Ovary (tissue), 9 donors: ENCODE measurements around the gene DCHS2. TPM values are rescaled to one million over a fixed set of nuclear protein-coding genes. Genes with fewer than 3 reads are reported as not detected.

Source experiments
- DNase-seq, 5 donors: peaks; one replicate each; pipeline ENCODE4 v3.0.0-alpha.2; 2019 to 2020
- H3K27ac ChIP-seq, 2 donors: fragments of 200-600 bp; one replicate each; pipeline versions ENCODE4 v1.5.1 to v1.8.0; 2019 to 2022
- H3K27me3 ChIP-seq: fragments of 200-600 bp; one replicate; pipeline ENCODE4 v1.8.0; 2022
- H3K36me3 ChIP-seq: fragments of 200-600 bp; sonication (generic); one replicate; pipeline ENCODE4 v1.5.1; 2019
- H3K4me1 ChIP-seq: one replicate; pipeline ENCODE4 v1.8.1; 2013; ENCODE audit warnings: mild to moderate bottlenecking, moderate library complexity; ENCODE audit not compliant: insufficient read depth
- H3K4me3 ChIP-seq: fragments of 200-600 bp; sonication (generic); one replicate; pipeline ENCODE4 v1.5.1; 2017
- H3K9me3 ChIP-seq, 2 donors: fragments of 200-600 bp in 1 of 2; sonication (generic) in 1 of 2; one replicate each; pipeline versions ENCODE4 v1.5.1 to v1.8.1; 2013 to 2019; ENCODE audit warnings: mild to moderate bottlenecking in 1 of 2, moderate library complexity in 1 of 2
- EP300 ChIP-seq: sonication (generic); formaldehyde crosslinking; IDR thresholded peaks from one replicate; pipeline ENCODE4 v1.6.1; 2017; ENCODE audit warnings: antibody characterized with exemption
- POLR2A ChIP-seq: fragments of 450-650 bp; IDR thresholded peaks from one replicate; pipeline ENCODE4 v1.6.1; 2017; ENCODE audit warnings: antibody characterized with exemption, mild to moderate bottlenecking, moderate library complexity
- WGBS, 3 donors: extraction: QIAGEN DNeasy Blood & Tissue Kit in 1 of 3; methylation state at CpG; one replicate each; pipeline versions ENCODE4 v1.1.5 to v1.1.7; 2013 to 2017; 5-methylcytosine and 5-hydroxymethylcytosine counted together
- intact Hi-C, 4 donors: fragments of 100-400 bp; cut with DNase I; formaldehyde crosslinking; loops; one replicate each; pipeline versions ENCODE4 v1.11.0 to v1.15.1; 2022 to 2023
- polyA plus RNA-seq, 2 donors: library from polyadenylated mRNA; stranded (reverse); fragments of 200-250 nt in 1 of 2; fragments of 350-450 nt in 1 of 2; fragmentation: Illumina TruSeq in 1 of 2; extraction: RNeasy Lipid Tissue Mini Kit (QIAGEN cat#74804) in 1 of 2; gene quantifications; one replicate each; pipeline ENCODE4 v1.2.3, GENCODE V29; 2013 to 2014
- total RNA-seq, 7 donors: library from RNA; depleted of rRNA in 2 of 7; stranded (reverse); fragments of >200 nt in 2 of 7; fragmentation: NEBNext Ultra II Directional in 3 of 7; extraction: Animal tissue kit (Norgen Biotek cat#: 25700) in 3 of 7; gene quantifications; one replicate each; pipeline versions ENCODE4 v1.1.0 to v1.2.4, GENCODE V29; 2016 to 2023
- TF ChIP-seq, protein P1 (sequence below), 3 donors: fragments of 450-650 bp in 2 of 3; fragments of 200-600 bp in 1 of 3; IDR thresholded peaks; one replicate each; pipeline versions ENCODE4 v1.5.1 to v1.8.0; 2016 to 2022; ENCODE audit warnings: antibody characterized with exemption in 3 of 3, mild to moderate bottlenecking in 1 of 3
- donor health status: DM: no; HTN: no; CAD: no; lungs with moderate emphysema.
- donor health status: DM: no; HTN: no; CAD: no.
- donor health status: Bipolar disorder and iron deficiency.
- donor health status: DM: yes; HTN: yes; CAD: no.
- donor health status: DM: no; HTN: no; CAD: no.
- donor health status: DM: yes; HTN: yes; CAD: no.

DCHS2 gene
- total and polyA plus RNA-seq, 9 donors: 0.68 to 8.7 (median 2.6) TPM

DNA sequence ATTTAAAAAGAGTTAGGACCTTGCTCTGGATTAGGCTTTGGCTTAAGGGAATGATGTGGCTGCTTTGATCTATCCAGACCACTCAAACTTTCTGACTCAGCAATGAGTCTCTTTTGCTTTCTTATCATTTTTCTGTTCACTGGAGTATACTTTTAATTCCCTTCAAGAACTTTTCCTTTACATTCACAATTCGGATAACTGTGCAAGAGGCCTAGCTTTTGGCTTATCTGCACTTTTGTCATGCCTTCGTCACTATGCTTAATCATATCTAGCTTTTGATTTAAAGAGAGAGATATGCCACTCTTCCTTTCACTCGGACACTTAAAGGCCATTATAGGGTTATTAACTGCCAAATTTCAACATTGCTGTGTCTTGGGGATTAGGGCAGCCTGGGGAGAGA lies 147.9 kb downstream of the DCHS2 start:
- WGBS, 3 donors: 71 to 77% (median 74%) methylated on average over 3 of the region's 3 CpGs
- Histone ChIP-seq H3K4me3 (no peak overlapping the region), H3K9me3 (no peaks in the 10 kb centered on the region), H3K27ac (no peak overlapping the region), H3K27me3 (no peaks in the 10 kb centered on the region), H3K4me1 (no peaks in the 10 kb centered on the region), H3K36me3 (no peaks in the 10 kb centered on the region)
- intact Hi-C loops: no loop called here
- DNase-seq: no peak
- no peak for TF ChIP-seq EP300
- TF ChIP-seq POLR2A: no peak
- TF ChIP-seq, protein P1, sequence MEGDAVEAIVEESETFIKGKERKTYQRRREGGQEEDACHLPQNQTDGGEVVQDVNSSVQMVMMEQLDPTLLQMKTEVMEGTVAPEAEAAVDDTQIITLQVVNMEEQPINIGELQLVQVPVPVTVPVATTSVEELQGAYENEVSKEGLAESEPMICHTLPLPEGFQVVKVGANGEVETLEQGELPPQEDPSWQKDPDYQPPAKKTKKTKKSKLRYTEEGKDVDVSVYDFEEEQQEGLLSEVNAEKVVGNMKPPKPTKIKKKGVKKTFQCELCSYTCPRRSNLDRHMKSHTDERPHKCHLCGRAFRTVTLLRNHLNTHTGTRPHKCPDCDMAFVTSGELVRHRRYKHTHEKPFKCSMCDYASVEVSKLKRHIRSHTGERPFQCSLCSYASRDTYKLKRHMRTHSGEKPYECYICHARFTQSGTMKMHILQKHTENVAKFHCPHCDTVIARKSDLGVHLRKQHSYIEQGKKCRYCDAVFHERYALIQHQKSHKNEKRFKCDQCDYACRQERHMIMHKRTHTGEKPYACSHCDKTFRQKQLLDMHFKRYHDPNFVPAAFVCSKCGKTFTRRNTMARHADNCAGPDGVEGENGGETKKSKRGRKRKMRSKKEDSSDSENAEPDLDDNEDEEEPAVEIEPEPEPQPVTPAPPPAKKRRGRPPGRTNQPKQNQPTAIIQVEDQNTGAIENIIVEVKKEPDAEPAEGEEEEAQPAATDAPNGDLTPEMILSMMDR (IDR thresholded peaks at IDR 0.05): no peak

GRCh38 chr4:154341448-154341847 lies 150.2 kb downstream of the DCHS2 start:
- intact Hi-C loops: no loop called here
- H3K9me3 ChIP-seq: no peaks in the 10 kb centered on the region
- TF ChIP-seq POLR2A: no peak
- TF ChIP-seq EP300: no peak
- TF ChIP-seq, protein P1 (IDR thresholded peaks at IDR 0.05): no peak
- no peak overlapping the region for H3K27ac ChIP-seq
- no peak for DNase-seq
- H3K27me3 ChIP-seq: no peaks in the 10 kb centered on the region
- no peak overlapping the region for H3K4me3 ChIP-seq
- H3K36me3 ChIP-seq: no peaks in the 10 kb centered on the region
- no peaks in the 10 kb centered on the region for H3K4me1 ChIP-seq
- 96 to 98% (median 97%) methylated on average over 3 of the region's 3 CpGs for WGBS, 3 donors

- WGBS, 3 donors: 95 to 99% (median 96%) methylated on average over 2 of the region's 2 CpGs
- no peaks in the 10 kb centered on the region for H3K27me3 ChIP-seq
- DNase-seq: no peak
- H3K9me3 ChIP-seq: no peaks in the 10 kb centered on the region
- H3K4me3 ChIP-seq: no peak overlapping the region
- TF ChIP-seq EP300 (no peak), POLR2A (no peak)
- TF ChIP-seq, protein P1 (IDR thresholded peaks at IDR 0.05): no peak
- no peaks in the 10 kb centered on the region for H3K36me3 ChIP-seq
- no peaks in the 10 kb centered on the region for H3K4me1 ChIP-seq
- intact Hi-C loops: loop anchor here in 1 of 4 donors (10.0 kb wide), 1 partner anchor 159 kb away; the partner anchor contains the start of gene DCHS2
- H3K27ac ChIP-seq: no peak overlapping the region
Measured at GRCh38 chr4:154335588-154335987, 156.0 kb downstream of the DCHS2 start.

DNA sequence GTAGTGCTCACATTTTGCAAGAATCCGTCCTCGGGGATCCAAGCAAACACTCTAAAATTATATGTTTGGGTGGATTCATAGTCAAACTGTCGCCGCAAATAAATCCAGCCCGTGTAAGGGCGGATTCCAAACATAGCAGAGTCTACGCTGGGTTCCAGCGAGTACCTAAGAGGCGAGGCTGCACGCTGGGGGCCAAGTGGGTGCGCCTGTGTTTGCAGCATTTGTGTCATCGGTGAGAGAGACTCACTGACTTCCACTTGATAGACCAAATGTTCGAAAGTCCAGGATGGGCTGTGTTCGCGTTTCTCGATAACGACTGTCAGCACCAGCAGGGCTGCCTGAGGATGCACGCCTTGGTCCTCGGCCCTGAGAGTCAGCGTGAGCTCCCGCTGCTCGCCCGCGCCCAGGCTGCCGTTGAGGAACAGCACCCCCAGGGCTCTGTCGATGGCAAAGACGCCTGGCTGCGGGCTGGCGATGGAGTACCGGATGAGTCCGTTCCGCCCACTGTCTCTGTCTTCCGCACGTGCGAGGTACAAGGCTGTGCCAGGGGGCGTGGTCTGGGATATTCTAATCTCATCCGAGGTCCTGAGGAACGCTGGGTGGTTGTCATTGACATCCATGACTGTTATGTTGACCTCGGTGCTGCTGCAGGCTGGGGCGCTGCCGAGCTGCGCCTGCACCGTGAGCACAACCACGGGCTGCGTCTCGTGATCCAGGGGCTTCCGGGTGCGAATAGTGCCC lies 158.7 kb downstream of the DCHS2 start:
- Histone ChIP-seq H3K27ac (no peak overlapping the region), H3K4me1 (no peaks in the 10 kb centered on the region), H3K27me3 (no peaks in the 10 kb centered on the region), H3K36me3 (no peaks in the 10 kb centered on the region), H3K9me3 (no peaks in the 10 kb centered on the region), H3K4me3 (peak overlapping the region; percentile 19)
- WGBS, 3 donors: 16 to 21% (median 18%) methylated on average over 48 of the region's 48 CpGs
- DNase-seq: peak; percentile 24 to 67 (median 50)
- TF ChIP-seq EP300: no peak
- TF ChIP-seq, protein P1 (IDR thresholded peaks at IDR 0.05): no peak
- intact Hi-C loops: loop anchor here in 2 of 4 donors (5.0 to 10.0 kb wide), 2 partner anchors 162 to 174 kb away; partner anchors contain the start of gene DCHS2 (in 1 of the 2)
